HG03558 (cell line): Measurements from ENCODE around the gene KLK13.

ENCODE experiments used
- ATAC-seq: cut with Tn5 transposase; IDR thresholded peaks from one replicate; pipeline ENCODE4 v1.9.1; 2021; ENCODE audit warnings: moderate number of reproducible peaks; ENCODE audit not compliant: unreplicated experiment; ENCODE audit errors: extremely low read depth

KLK13 gene

GRCh38 chr19:51025809-51026553 is 38.9 kb downstream of the KLK13 start:
- ATAC-seq: no peak

GRCh38 chr19:51025401-51025800 is 39.5 kb downstream of the KLK13 start:
- no peak for ATAC-seq

GRCh38 chr19:51024924-51025323 is 40.0 kb downstream of the KLK13 start:
- ATAC-seq: no peak

- ATAC-seq: no peak
Measured at GRCh38 chr19:51023946-51024345, 40.9 kb downstream of the KLK13 start.

DNA sequence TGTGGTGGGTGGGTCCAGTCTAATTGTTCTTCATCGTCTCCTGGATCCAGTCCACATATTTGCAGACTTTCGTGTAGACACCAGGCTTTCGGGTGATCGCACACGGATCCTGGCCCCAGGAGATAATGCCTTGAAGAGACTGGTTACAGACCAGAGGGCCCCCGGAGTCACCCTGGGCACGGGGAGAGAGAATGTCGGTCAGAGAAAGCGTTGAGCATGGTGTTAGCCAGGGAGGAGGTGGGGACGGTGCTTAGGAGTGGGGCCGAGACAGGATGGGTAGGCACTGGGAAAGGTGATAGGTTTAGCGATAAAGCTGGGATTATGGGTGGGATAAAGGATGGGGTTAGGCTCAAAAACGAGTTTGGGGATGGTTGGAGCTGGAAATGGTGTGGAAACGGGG is 42.4 kb downstream of the KLK13 start:
- ATAC-seq: no peak

- ATAC-seq: no peak
Measured at GRCh38 chr19:51020988-51021651, 43.8 kb downstream of the KLK13 start.

- no peak for ATAC-seq
Measured at GRCh38 chr19:51019544-51019925, 45.4 kb downstream of the KLK13 start, which contains the start of gene KLK10. Gene KLK10 (minus strand): TSS chr19:51019709. CDS start chr19:51019130, 579 bp downstream.

DNA sequence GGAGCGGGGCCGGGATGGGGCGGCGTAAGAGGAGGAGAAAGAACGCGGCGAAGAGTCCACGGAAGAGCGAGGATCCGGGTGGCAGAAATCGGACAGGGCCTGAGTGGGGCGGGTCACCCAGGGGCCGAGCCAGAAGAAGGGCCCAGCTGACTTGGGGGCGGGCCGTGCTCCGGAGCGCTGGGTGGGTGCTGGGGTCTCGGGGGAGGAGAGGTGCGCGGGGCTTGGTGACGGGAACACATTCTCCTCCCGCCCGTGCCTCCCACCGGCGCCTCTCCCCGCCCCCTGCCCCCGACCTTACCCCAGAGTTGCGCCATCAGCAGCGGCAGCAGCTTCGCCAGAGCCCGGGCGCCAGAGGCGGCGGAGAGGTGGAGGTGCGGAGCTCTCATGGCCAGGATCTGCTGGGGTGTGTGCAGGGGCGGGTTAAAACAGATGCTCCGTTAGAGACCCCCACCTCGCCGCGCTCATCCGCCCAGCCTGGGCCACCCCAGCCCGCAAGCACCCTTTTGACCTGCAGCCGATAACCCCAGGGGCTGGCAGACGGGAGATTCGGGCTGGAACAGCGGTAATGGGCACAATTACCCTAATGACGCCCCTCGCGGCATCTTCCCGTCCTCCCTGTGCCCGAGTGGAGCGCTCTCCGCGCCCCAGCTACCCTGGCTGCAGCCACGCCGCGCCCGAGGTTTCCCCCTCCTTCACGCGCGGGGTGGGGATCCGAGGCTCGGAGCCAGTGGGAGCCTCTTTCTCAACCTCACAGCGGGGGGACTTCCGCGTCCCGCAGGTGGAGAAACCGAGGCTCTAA is 45.9 kb downstream of the KLK13 start:
- no peak for ATAC-seq

DNA sequence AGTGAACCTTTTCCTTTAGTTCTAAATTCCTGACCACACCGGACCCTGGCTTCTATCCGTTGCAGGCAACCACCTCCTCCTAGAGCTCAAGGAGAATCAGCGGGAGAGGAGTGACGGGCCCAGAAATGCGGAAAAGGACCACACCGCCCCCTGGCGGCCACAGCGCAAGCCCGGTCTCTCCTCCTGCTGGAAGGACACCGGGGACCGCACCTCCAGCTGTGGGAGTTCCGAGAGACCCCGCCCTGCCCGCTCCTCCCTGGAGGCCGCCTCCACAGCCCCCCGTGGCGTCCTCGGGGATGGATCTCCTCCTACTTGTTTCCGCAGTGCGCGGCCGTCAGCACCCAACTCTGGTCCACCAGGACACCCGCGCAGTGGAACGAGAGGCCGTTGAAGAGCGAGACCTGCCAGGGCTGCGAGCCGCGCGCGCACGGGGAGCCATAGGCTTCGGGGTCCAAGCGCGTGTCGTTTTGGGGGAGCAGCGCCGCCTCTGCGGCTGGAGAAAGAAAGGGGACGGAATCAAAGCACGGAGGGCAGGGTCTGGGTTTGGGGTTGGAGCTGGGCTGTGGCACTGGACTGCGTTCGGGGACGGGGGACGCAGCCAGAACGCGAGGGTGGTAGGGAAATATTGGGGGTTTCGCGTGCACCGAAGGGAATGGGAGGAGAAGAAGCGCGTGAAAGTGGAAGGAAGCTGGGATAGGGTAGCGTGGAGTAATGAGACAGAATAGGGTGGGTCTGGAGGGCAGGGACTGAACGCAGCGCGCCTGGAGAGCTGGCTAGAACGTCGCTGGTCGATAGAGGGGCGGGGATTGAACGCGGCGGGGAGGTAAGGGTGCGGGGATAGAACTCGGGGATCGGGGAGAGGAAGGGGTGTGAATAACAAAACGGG is 47.9 kb downstream of the KLK13 start:
- ATAC-seq: no peak

DNA sequence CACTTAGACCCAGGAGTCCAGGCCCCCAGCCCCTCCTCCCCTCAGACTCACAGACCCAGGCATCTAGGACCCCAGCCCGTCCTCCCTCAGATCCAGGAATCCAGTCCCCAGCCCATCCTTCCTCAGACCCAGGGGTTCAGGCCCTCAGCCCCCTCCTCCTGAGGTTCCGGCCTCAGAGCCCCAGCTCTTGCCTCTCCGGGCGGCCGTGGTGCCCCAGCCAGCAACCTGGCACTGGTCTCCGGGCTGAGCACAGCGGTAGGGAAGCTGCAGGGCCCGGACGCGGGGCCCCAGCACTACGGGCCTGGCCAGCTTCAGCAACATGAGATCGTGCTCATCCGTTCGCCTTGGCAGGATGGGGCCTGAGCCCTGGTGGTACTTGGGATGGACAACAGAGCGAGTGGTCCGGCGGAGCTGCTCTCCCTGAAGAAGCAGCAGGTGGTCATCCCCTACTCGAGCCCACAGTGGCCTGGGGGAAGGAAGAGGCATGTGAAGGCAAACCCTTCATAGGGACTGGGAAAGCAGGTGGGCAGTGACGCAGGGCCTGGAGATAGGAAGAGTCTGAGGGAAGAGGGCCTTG is 49.1 kb downstream of the KLK13 start:
- ATAC-seq: no peak

DNA sequence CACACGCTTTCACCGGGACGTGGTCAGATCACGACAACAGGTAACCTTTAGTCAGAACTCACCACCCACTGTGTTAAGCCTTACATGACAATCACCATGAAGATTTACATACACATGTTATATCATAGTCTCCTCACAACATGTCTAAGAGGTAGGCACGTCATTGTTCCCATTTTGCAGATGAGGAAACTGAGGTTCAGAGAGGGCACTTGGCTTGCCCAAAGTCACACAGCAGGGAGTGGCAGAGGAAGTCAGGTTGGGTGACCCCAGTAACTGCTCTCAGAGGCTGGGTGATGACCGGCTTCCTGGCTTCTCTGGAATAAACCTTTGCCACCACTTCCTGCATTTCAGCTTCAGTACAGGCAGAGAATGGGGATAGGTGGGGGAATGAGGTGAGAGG is 50.6 kb downstream of the KLK13 start:
- ATAC-seq: no peak

DNA sequence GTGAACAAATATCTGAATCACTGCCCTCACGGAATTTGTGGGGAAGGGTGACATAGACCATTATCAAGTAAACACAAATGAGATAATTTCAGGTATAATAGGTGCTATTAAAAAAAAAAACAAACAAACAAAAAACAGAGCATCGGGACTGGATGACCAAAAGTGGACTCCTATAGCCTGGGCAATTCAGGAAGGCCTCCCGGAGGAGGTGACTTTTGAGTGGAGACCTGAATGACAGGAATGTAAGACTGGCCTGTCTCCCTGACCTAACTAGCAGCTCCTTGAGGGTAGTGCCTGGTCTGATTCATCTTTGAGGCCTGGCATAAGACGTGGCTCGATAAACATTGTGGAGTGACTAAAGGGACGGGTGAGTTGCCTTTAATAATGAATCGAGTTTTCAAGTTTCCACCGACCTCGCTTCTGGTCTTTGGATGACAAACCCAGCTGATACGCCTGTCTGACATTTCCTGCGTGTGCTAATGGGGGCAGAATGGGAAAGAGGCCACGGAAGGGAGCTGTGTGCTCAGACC is 52.2 kb downstream of the KLK13 start:
- no peak for ATAC-seq

GRCh38 chr19:51010066-51010795 is 54.7 kb downstream of the KLK13 start:
- no peak for ATAC-seq

DNA sequence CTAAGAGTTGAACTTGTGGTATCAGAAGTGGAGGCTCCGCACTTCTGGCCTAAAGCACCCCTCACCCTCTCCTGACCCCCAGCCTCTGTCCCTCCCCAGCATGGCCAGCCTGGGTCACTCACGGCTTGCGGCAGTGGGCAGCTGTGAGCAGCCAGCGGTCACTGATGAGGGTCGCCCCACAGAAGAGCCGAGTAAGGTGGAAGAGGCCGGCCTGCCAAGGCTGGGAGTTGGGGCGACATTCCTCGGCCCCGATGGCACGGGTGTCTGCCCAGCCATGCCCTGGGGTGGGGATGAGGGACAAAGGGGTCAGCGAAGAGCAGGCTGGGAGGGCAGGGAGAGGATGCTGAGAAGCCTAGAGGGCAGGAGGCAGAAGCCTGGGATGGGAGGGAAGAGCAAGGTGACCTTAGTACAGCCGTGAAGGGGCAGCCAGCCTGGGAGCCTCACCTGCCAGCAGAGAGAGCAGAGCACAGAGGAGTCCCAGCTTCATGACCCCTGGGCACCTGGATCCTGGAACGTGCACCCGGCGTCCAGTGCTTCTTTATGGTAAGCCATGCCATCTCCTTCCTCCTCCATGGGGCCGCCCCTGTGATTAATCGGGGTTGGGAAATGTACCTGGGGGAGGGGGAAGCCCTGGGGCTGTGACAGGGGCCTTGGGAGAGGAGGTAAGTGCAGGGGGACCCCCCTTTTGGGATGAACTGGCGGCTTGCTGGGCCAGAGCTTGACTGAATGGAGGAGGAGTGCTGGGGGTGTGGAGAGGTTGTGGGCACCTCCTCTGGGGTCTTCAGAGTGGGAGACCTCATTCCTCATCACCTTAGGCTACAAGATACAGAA is 55.6 kb downstream of the KLK13 start:
- ATAC-seq: no peak

GRCh38 chr19:51007488-51007887 is 57.4 kb downstream of the KLK13 start:
- no peak for ATAC-seq

DNA sequence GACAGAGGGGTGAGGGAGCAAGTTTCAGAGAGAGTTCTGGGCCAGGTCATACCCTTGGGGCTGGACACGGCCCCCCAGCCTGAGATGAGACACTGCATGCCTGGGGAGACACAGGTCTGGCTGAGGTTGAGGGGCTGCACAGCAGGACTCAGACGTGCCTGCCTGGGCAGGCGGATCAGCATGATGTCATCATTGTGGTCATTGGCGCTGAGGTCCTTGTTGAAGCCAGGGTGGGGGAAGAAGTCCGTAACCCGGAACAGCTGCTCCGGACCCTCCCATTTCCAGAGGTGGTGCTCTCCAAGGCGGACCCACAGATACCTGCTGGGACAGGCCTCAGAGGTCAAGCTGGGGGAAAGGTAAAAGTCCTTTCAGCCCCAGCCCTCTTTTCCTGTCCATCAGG is 58.5 kb downstream of the KLK13 start:
- no peak for ATAC-seq
